HG03097 (cell line): ENCODE results near the gene SELENOK.
A peak's percentile ranks its signal among the peaks of the same experiment; 100 is the strongest.
"Not testable (repeated sequence)": the region's sequence is repeated elsewhere in the genome, so short reads cannot be mapped to it uniquely, and the experiment has no call there.

Experiments
- ATAC-seq: cut with Tn5 transposase; IDR thresholded peaks from one replicate; pipeline ENCODE4 v1.9.1; 2021; ENCODE audit not compliant: unreplicated experiment, low FRiP score

The SELENOK gene

GRCh38 chr3:53891497-53892285 is at the start of gene SELENOK:
Gene SELENOK, minus strand, starts transcription at chr3:53891859.
- peak; percentile 97 for ATAC-seq

DNA sequence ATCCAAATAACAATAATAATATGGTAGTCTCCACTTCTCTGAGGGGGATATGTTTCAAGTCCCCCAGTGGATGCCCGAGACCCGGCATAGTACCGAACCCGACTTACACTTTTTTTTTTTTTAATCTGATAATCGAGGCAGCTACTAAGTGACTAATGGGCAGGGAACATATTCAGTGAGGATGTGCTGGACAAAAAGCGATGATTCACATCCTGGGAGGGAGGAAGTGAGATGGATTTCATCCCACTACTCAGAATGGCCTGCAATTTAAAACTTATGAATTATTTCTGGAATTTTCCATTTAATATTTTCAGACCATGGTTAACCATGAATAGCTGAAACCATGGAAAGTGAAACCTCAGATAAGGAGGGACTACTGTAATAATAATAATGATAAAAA is 49.5 kb upstream of the SELENOK start:
- no peak for ATAC-seq

GRCh38 chr3:53940623-53941022 is 49.0 kb upstream of the SELENOK start:
- ATAC-seq, result no peak

DNA sequence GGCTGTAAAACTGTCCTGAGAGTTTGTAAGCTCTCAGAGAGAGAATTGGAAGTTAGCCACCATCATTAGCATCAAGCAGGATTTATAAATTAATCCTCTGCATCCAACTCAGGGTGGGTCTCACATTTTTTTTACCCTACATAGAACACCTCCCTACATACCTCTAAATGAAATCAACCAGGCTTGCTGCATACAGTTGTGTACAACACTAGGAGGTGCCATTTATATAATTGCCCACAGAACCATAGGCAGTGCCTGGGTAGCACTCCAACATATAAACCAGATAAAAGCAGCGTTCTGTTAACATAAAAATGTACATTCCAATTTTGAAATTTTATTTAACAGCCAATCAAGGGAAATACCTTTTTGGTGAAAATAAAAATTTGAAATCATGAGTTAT is 48.2 kb upstream of the SELENOK start:
- ATAC-seq, result no peak

- ATAC-seq, result no peak
These were observed 47.5 kb upstream of the SELENOK start for GRCh38 chr3:53939086-53939582.

DNA sequence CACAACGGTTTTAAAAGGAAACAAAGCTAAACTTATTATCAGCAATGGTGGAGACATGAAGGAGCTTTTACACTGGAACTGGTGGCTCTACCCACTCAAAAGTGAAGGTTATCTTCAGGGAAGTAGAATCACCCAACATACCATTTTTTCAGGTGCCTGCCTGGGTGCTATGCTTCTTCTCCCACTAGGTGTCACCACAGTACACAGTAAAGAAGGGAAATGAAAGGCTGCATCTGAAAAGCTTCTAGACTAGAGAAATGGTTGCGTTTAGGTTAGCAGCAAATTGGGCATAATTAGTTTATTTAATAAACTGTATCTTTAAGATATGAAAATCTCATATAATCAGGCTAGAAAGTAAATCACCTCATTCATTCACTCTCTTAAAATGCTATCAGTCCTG is 47.0 kb upstream of the SELENOK start:
- no peak for ATAC-seq

GRCh38 chr3:53936347-53936746 is 44.7 kb upstream of the SELENOK start:
- ATAC-seq, result no peak

GRCh38 chr3:53935283-53935901 is 43.7 kb upstream of the SELENOK start:
- no peak for ATAC-seq

GRCh38 chr3:53927208-53927872 is 35.7 kb upstream of the SELENOK start:
- ATAC-seq, result not testable (repeated sequence)

DNA sequence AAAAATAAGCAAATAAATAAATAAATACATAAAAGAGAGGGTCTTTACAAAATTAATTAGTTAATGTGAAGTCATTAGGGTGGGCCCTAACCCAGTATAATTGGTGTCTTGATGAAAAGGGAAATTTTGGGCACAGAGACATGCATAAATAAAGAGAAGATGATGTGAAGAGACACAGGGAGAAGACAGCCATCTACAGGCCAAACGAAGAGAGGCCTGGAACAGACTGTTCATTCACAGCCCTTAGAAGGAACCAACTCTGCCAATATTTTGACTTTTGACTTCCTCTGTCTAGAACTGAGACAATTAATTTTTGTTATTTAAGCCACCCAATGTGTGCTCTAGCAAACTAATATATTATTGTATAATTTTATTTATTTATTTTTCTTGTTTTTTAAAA is 29.6 kb upstream of the SELENOK start:
- ATAC-seq, result no peak

- no peak for ATAC-seq
These were observed 28.1 kb upstream of the SELENOK start for GRCh38 chr3:53919741-53920140.

DNA sequence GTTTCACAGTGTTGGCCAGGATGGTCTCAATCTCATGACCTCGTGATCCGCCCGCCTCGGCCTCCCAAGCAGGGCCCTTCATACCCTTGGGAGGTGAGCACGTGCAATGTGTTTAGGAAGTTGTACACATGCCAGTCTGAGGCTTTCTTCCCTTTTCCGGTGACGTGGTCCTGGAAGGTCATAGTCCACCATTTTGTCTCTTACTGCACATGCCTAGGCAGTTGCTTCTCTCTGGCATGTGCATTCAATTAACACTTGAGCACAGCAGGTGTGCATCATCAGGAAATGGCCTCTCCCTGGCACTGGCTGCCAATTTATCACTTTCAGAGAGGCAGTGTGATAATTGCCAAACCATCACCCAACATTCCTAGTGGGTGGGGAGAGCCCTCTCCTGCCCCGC is 21.7 kb upstream of the SELENOK start:
- no peak for ATAC-seq

GRCh38 chr3:53902711-53903110 is 11.1 kb upstream of the SELENOK start:
- no peak for ATAC-seq

DNA sequence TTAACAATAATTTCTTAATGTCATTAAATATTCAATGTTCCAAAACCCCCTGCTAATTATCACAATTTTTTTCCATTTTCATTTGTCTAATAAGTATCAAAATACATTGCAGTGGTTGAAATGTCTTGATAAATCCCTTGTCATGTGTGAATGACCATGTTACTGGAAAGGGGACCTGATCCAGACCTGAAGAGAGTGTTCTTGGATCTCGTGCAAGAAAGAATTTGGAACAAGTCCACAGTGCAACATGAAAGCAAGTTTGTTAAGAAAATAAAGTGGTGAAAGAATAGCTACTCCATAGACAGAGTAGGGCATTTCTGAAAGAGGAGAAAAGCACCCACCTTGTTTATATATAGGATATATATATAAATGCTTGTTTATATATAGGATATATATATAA is 10.4 kb upstream of the SELENOK start:
- ATAC-seq, result no peak

GRCh38 chr3:53900666-53901331 is 9.1 kb upstream of the SELENOK start:
- ATAC-seq, result no peak

- no peak for ATAC-seq
These were observed 8.1 kb upstream of the SELENOK start for GRCh38 chr3:53899750-53900149.

- no peak for ATAC-seq
These were observed 603 bp upstream of the SELENOK start for GRCh38 chr3:53892286-53892637.

DNA sequence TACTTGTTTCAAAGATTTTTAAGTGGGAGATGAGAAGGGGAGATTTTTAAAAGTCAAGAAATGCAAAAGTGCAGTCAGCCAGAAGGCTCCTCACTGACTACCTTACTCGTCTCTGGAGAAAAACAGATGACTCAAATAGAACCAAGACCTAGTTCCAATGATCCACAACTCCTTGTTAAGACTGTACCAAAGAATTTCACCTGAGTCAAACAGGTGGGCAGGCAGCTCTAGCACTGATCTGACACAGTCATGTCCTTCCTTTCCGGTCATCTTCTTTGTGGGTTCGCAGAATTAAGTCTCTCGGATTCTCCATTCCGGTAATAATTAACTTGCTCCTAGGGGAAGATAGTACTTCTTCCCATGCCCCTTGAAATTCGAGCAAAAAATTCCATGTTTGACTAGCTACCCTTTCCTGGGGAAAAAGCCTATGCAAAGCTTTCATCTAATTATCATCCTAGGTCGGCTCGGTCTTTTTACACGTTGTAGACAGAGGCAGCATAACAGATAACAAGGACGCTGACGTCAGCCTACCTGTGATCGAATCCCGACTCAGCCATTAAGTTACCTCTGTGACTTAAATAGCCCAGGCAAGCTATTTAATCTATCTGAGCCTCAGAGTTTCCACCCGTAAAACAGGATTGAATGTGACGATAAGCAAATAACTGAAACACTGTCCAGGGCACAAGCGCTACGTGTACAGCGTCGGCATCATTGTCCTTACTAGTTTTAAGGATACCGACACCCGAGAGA is 758 bp downstream of the SELENOK start:
- ATAC-seq, result peak; percentile 7

DNA sequence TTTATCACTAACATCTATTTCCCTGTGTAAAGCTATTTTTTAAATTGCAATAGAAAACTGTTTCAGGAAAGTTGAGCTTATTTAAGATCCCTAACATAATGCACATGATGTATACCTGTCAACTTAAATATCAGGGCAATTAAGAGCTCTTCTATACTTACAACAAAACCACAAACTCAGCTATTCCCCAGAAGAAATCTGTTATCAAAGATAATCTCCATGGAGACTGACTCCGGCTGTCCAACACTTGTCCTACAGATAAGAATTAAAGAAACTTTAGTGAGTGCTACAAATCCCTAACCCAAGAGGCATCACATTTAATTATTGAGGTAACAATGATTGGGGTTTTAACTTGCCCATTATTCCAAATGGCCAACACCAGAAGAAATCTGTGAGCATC is 3.4 kb downstream of the SELENOK start:
- no peak for ATAC-seq

GRCh38 chr3:53887446-53887845 is 4.2 kb downstream of the SELENOK start:
- no peak for ATAC-seq
